SK-N-SH (cell line): Measurements from ENCODE around the gene MICAL2. TPM values are rescaled to one million over a fixed set of nuclear protein-coding genes. Genes with fewer than 3 reads are reported as not detected.

ENCODE experiments used
- CTCF ChIA-PET: fragments of 300-600, 350-600 bp; formaldehyde crosslinking; extraction: SDS; loops from one replicate; lab custom pipeline; 2021; lab: Yijun Ruan, JAX
- POLR2A ChIA-PET: fragments of 350-600 bp; sonication (Branson Sonifier 250); formaldehyde crosslinking; extraction: SDS; loops from one replicate; lab custom pipeline; 2020; ENCODE audit warnings: antibody characterized with exemption, inconsistent platforms; lab: Yijun Ruan, JAX
- DNase-seq: peaks from one replicate; pipeline ENCODE4 v3.0.0; 2012
- H2AFZ ChIP-seq: fragments of 200-600 bp; sonication (generic); 2 replicates; pipeline ENCODE4 v1.8.1; 2016; ENCODE audit warnings: antibody characterized with exemption, mild to moderate bottlenecking, low read depth
- H3F3A ChIP-seq: fragments of 200-600 bp; sonication (generic); replicated peaks from 2 replicates; pipeline ENCODE3; 2016; ENCODE audit warnings: antibody characterized with exemption, mild to moderate bottlenecking; ENCODE audit not compliant: insufficient read depth
- H3K27ac ChIP-seq, 2 experiments: fragments of 200-500 bp in 1 of 2; fragments of 200-600 bp in 1 of 2; sonication (Bioruptor generic) in 1 of 2; sonication (generic), shearing (Covaris generic) in 1 of 2; 2 replicates each; pipeline versions ENCODE4 v1.5.1 to v1.6.1; 2014 to 2016; ENCODE audit warnings: low read depth in 2 of 2, inconsistent platforms in 1 of 2, low read length in 1 of 2, mild to moderate bottlenecking in 1 of 2, mixed read lengths in 1 of 2
- H3K27me3 ChIP-seq: fragments of 200-600 bp; sonication (generic), shearing (Covaris generic); 2 replicates; pipeline ENCODE4 v1.6.1; 2016; ENCODE audit warnings: mixed run types; ENCODE audit not compliant: insufficient read depth
- H3K36me3 ChIP-seq, 2 experiments: fragments of 200-500 bp in 1 of 2; fragments of 200-600 bp in 1 of 2; sonication (Bioruptor generic) in 1 of 2; sonication (generic) in 1 of 2; replicated peaks in 1 of 2; 2 replicates each; pipeline versions ENCODE3 to v1.5.1; 2014 to 2016; ENCODE audit warnings: low read length in 1 of 2, mild to moderate bottlenecking in 1 of 2; ENCODE audit not compliant: insufficient read depth in 2 of 2, control insufficient read depth in 1 of 2
- H3K4me1 ChIP-seq, 2 experiments: fragments of 200-500 bp in 1 of 2; fragments of 200-600 bp in 1 of 2; sonication (Bioruptor generic) in 1 of 2; sonication (generic), shearing (Covaris generic) in 1 of 2; 2 replicates each; pipeline versions ENCODE4 v1.5.1 to v1.6.1; 2014 to 2016; ENCODE audit warnings: low read depth in 1 of 2, low read length in 1 of 2, mixed run types in 1 of 2; ENCODE audit not compliant: insufficient read depth in 2 of 2, control insufficient read depth in 1 of 2
- H3K4me2 ChIP-seq: fragments of 200-600 bp; sonication (generic), shearing (Covaris generic); 2 replicates; pipeline ENCODE4 v1.6.1; 2017; ENCODE audit warnings: mixed run types
- H3K4me3 ChIP-seq, 2 experiments: fragments of 200-500 bp in 1 of 2; fragments of 200-600 bp in 1 of 2; sonication (Bioruptor generic) in 1 of 2; sonication (generic), shearing (Covaris generic) in 1 of 2; 2 replicates each; pipeline versions ENCODE4 v1.5.1 to v1.8.1; 2014 to 2016; ENCODE audit warnings: low read depth in 2 of 2, inconsistent platforms in 1 of 2, low read length in 1 of 2, mild to moderate bottlenecking in 1 of 2, mixed read lengths in 1 of 2, moderate library complexity in 1 of 2
- H3K79me2 ChIP-seq: fragments of 200-600 bp; sonication (generic); 2 replicates; pipeline ENCODE4 v1.8.1; 2017; ENCODE audit warnings: mild to moderate bottlenecking; ENCODE audit not compliant: insufficient read depth
- H3K9ac ChIP-seq: fragments of 200-600 bp; sonication (generic); 2 replicates; pipeline ENCODE4 v1.6.1; 2017; ENCODE audit warnings: mixed run types
- H3K9me2 ChIP-seq: fragments of 200-600 bp; sonication (generic); 2 replicates; pipeline ENCODE4 v1.6.1; 2017; ENCODE audit warnings: mixed run types
- H3K9me3 ChIP-seq: fragments of 200-600 bp; sonication (generic); 2 replicates; pipeline ENCODE4 v1.6.1; 2017; ENCODE audit warnings: mixed run types, mild to moderate bottlenecking, moderate library complexity
- H4K20me1 ChIP-seq: fragments of 200-600 bp; sonication (generic); 2 replicates; pipeline ENCODE4 v1.6.1; 2017; ENCODE audit warnings: mild to moderate bottlenecking, mixed run types; ENCODE audit not compliant: insufficient read depth
- ELF1 ChIP-seq: IDR thresholded peaks from 2 replicates; pipeline ENCODE4 v1.4.0; 2012
- EP300 ChIP-seq, 2 experiments: IDR thresholded peaks; 2 replicates each; pipeline versions ENCODE4 v1.4.0 to v1.6.1; 2012; ENCODE audit warnings: borderline replicate concordance in 1 of 2, low read depth in 1 of 2, low read length in 1 of 2
- EZH2phosphoT487 ChIP-seq: fragments of 200-600 bp; sonication (generic); IDR thresholded peaks from 2 replicates; pipeline ENCODE4 v1.6.1; 2017; ENCODE audit warnings: low read depth, mixed run types, mild to moderate bottlenecking, antibody characterized with exemption, moderate library complexity, borderline replicate concordance
- JUND ChIP-seq: IDR thresholded peaks from 2 replicates; pipeline ENCODE4 v1.4.0; 2012
- NRF1 ChIP-seq: IDR thresholded peaks from 2 replicates; pipeline ENCODE4 v1.6.1; 2012; ENCODE audit warnings: low read depth, mild to moderate bottlenecking, low read length
- RCOR1 ChIP-seq: fragments of 150-350 bp; IDR thresholded peaks from 2 replicates; pipeline ENCODE4 v1.6.1; 2017; ENCODE audit warnings: antibody characterized with exemption, low read length
- REST ChIP-seq: IDR thresholded peaks from 2 replicates; pipeline ENCODE4 v1.6.1; 2012; ENCODE audit warnings: mild to moderate bottlenecking, low read depth, low read length, moderate library complexity
- SIN3A ChIP-seq: IDR thresholded peaks from 2 replicates; pipeline ENCODE4 v1.6.1; 2012; ENCODE audit warnings: low read depth, mild to moderate bottlenecking, low read length, moderate library complexity, borderline replicate concordance
- TCF12 ChIP-seq: IDR thresholded peaks from 2 replicates; pipeline ENCODE4 v1.4.0; 2012
- TEAD4 ChIP-seq: IDR thresholded peaks from 2 replicates; pipeline ENCODE4 v1.4.0; 2012; ENCODE audit warnings: mild to moderate bottlenecking, borderline replicate concordance; ENCODE audit not compliant: insufficient read depth
- WGBS: methylation state at CpG from one replicate; pipeline ENCODE4 v1.1.6; 2017; ENCODE audit warnings: low lambda C conversion rate; 5-methylcytosine and 5-hydroxymethylcytosine counted together
- polyA plus RNA-seq, 3 experiments: library from polyadenylated mRNA; depleted of rRNA; stranded (reverse); fragments of >200 nt; gene quantifications; 2 replicates each; pipeline ENCODE4 v1.2.3, GENCODE V29; 2012
- TF ChIP-seq, protein P1 (sequence below): IDR thresholded peaks from 2 replicates; pipeline ENCODE4; 2012
- TF ChIP-seq, protein P2 (sequence below): IDR thresholded peaks from 2 replicates; pipeline ENCODE4 v1.4.0; 2012; ENCODE audit warnings: low read depth, borderline replicate concordance
- TF ChIP-seq, protein P3 (sequence below): fragments of 150-350 bp; IDR thresholded peaks from 2 replicates; pipeline ENCODE4 v1.6.1; 2016; ENCODE audit warnings: mild to moderate bottlenecking, low read depth, low read length
- TF ChIP-seq, protein P4 (sequence below): fragments of 200-600 bp; sonication (generic); IDR thresholded peaks from 2 replicates; pipeline ENCODE4 v1.6.1; 2017; ENCODE audit warnings: antibody characterized with exemption, mild to moderate bottlenecking, moderate library complexity

The MICAL2 gene
- polyA plus RNA-seq, 1 of the 3 experiments (the other 2 are of a cell fraction): 54.6 TPM

- TF ChIP-seq, protein P1, sequence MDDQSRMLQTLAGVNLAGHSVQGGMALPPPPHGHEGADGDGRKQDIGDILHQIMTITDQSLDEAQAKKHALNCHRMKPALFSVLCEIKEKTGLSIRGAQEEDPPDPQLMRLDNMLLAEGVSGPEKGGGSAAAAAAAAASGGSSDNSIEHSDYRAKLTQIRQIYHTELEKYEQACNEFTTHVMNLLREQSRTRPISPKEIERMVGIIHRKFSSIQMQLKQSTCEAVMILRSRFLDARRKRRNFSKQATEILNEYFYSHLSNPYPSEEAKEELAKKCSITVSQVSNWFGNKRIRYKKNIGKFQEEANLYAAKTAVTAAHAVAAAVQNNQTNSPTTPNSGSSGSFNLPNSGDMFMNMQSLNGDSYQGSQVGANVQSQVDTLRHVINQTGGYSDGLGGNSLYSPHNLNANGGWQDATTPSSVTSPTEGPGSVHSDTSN: no peak
- TF ChIP-seq RCOR1: no peak
- TF ChIP-seq, protein P2, sequence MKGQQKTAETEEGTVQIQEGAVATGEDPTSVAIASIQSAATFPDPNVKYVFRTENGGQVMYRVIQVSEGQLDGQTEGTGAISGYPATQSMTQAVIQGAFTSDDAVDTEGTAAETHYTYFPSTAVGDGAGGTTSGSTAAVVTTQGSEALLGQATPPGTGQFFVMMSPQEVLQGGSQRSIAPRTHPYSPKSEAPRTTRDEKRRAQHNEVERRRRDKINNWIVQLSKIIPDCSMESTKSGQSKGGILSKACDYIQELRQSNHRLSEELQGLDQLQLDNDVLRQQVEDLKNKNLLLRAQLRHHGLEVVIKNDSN: no peak
- no peak for TF ChIP-seq EP300 (IDR thresholded peaks at IDR 0.05; ENCODE audit: borderline replicate concordance in 1 of 2, low read depth in 1 of 2, low read length in 1 of 2)
Measured at GRCh38 chr11:12245091-12245490, 134.7 kb downstream of the MICAL2 start (continued).

GRCh38 chr11:12245549-12246016, 135.2 kb downstream of the MICAL2 start:
- ChIA-PET POLR2A (no interaction called here), CTCF (interaction anchor here (0.8 to 2.7 kb wide), 5 partner anchors 9 to 458 kb away, joined by 3 to 24 read pairs (median 4); no protein-coding TSS in a partner anchor)
- peaks cover 0 to 37% of the 10 kb centered on the region in 2 experiments; a peak in 1 of 4 replicates for H3K4me1 ChIP-seq
- H2AFZ ChIP-seq: no peak overlapping the region
- no peaks in the 10 kb centered on the region for H4K20me1 ChIP-seq
- peaks cover 27% of the 10 kb centered on the region; the same call in 1 of the 2 replicates for H3K79me2 ChIP-seq
- no peak overlapping the region for H3K4me2 ChIP-seq
- no peak overlapping the region; a peak in 2 of 4 replicates for H3K27ac ChIP-seq
- DNase-seq: no peak
- peaks cover 46 to 50% of the 10 kb centered on the region in 2 experiments for H3K36me3 ChIP-seq
- no peaks in the 10 kb centered on the region for H3K9me3 ChIP-seq
- H3K9ac ChIP-seq: no peak overlapping the region
- TF ChIP-seq NRF1 (no peak), ELF1 (no peak), EZH2phosphoT487 (no peak), REST (no peak), TCF12 (no peak), JUND (no peak), SIN3A (no peak), RCOR1 (no peak), TEAD4 (no peak)
- TF ChIP-seq, protein P3, sequence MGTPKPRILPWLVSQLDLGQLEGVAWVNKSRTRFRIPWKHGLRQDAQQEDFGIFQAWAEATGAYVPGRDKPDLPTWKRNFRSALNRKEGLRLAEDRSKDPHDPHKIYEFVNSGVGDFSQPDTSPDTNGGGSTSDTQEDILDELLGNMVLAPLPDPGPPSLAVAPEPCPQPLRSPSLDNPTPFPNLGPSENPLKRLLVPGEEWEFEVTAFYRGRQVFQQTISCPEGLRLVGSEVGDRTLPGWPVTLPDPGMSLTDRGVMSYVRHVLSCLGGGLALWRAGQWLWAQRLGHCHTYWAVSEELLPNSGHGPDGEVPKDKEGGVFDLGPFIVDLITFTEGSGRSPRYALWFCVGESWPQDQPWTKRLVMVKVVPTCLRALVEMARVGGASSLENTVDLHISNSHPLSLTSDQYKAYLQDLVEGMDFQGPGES: no peak
- TF ChIP-seq, protein P2: no peak
- TF ChIP-seq, protein P4, sequence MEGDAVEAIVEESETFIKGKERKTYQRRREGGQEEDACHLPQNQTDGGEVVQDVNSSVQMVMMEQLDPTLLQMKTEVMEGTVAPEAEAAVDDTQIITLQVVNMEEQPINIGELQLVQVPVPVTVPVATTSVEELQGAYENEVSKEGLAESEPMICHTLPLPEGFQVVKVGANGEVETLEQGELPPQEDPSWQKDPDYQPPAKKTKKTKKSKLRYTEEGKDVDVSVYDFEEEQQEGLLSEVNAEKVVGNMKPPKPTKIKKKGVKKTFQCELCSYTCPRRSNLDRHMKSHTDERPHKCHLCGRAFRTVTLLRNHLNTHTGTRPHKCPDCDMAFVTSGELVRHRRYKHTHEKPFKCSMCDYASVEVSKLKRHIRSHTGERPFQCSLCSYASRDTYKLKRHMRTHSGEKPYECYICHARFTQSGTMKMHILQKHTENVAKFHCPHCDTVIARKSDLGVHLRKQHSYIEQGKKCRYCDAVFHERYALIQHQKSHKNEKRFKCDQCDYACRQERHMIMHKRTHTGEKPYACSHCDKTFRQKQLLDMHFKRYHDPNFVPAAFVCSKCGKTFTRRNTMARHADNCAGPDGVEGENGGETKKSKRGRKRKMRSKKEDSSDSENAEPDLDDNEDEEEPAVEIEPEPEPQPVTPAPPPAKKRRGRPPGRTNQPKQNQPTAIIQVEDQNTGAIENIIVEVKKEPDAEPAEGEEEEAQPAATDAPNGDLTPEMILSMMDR: no peak
- TF ChIP-seq, all 33 proteins: peak for 0
- Histone ChIP-seq H3K4me3 (no peak overlapping the region), H3K9me2 (no peaks in the 10 kb centered on the region), H3K27me3 (no peaks in the 10 kb centered on the region), H3F3A (peaks cover 7% of the 10 kb centered on the region)
- WGBS: 89% methylated on average over 1 of the region's 3 CpGs
